T-helper 17 cell (primary cell): ENCODE measurements around the gene GRID1. TPM values are rescaled to one million over a fixed set of nuclear protein-coding genes. Genes with fewer than 3 reads are reported as not detected.

Experiments used
- ATAC-seq: fragments of 150-1000 bp; cut with Tn5 transposase; 2 replicates; pipeline ENCODE4 v1.10.0; 2021; ENCODE audit warnings: mild to moderate bottlenecking, moderate library complexity
- DNase-seq, 3 donors: peaks; one replicate each; pipeline versions ENCODE4 v3.0.0 to v3.0.0-alpha.2; 2020 to 2021
- H3K9me3 ChIP-seq: one replicate; pipeline ENCODE4 v1.7.0; 2013; ENCODE audit warnings: low read length, mild to moderate bottlenecking; ENCODE audit not compliant: control insufficient read depth, poor library complexity, severe bottlenecking
- H3K27ac Mint-ChIP-seq: one replicate; pipeline ENCODE4 v1.8.0; 2022; ENCODE audit warnings: mild to moderate bottlenecking, moderate library complexity, mixed read lengths
- H3K27me3 Mint-ChIP-seq: one replicate; pipeline ENCODE4 v1.8.0; 2022; ENCODE audit warnings: mixed read lengths
- H3K36me3 Mint-ChIP-seq: one replicate; pipeline ENCODE4 v1.8.0; 2022; ENCODE audit warnings: low read depth, mixed read lengths
- H3K4me1 Mint-ChIP-seq: one replicate; pipeline ENCODE4 v1.8.0; 2022; ENCODE audit warnings: mild to moderate bottlenecking, mixed read lengths
- H3K4me3 Mint-ChIP-seq: one replicate; pipeline ENCODE4 v1.8.0; 2022; ENCODE audit warnings: mild to moderate bottlenecking, moderate library complexity, mixed read lengths
- total RNA-seq, 4 donors: library from RNA in 2 of 4; stranded (reverse) in 2 of 4; gene quantifications; one replicate each; pipeline ENCODE4 v1.2.3 and lab custom pipeline; 2022 to 2026

GRID1 gene
- total RNA-seq, 2 donors from 2014 or later, result not detected

- DNase-seq (no peak), ATAC-seq (no peak)
- no peaks in the 10 kb centered on the region for H3K4me1 Mint-ChIP-seq
- H3K27ac Mint-ChIP-seq, result no peak overlapping the region
- H3K36me3 Mint-ChIP-seq, result no peaks in the 10 kb centered on the region
- no peak overlapping the region for H3K4me3 Mint-ChIP-seq
- H3K27me3 Mint-ChIP-seq, result peaks cover 84% of the 10 kb centered on the region
- no peaks in the 10 kb centered on the region for H3K9me3 ChIP-seq
These were observed 172.8 kb downstream of the GRID1 start for GRCh38 chr10:86193841-86194240.

- H3K36me3 Mint-ChIP-seq, result peaks cover 2% of the 10 kb centered on the region
- H3K27me3 Mint-ChIP-seq, result peaks cover 84% of the 10 kb centered on the region
These were observed 173.9 kb downstream of the GRID1 start for GRCh38 chr10:86192691-86193090.

GRCh38 chr10:86192147-86192546 is 174.4 kb downstream of the GRID1 start:
- peaks cover 84% of the 10 kb centered on the region for H3K27me3 Mint-ChIP-seq
- DNase-seq, result no peak
- H3K4me3 Mint-ChIP-seq, result no peak overlapping the region
- H3K27ac Mint-ChIP-seq, result no peak overlapping the region
- H3K9me3 ChIP-seq, result no peaks in the 10 kb centered on the region
- no peak for ATAC-seq
- peaks cover 2% of the 10 kb centered on the region for H3K36me3 Mint-ChIP-seq
- no peaks in the 10 kb centered on the region for H3K4me1 Mint-ChIP-seq

More at GRCh38 chr10:86192691-86193090, 173.9 kb downstream of the GRID1 start:
- H3K27ac Mint-ChIP-seq, result no peak overlapping the region
- no peak overlapping the region for H3K4me3 Mint-ChIP-seq
- DNase-seq (no peak), ATAC-seq (no peak)
- no peaks in the 10 kb centered on the region for H3K4me1 Mint-ChIP-seq
- H3K9me3 ChIP-seq, result no peaks in the 10 kb centered on the region

GRCh38 chr10:86191686-86192085 is 174.9 kb downstream of the GRID1 start:
- Mint-ChIP-seq H3K4me3 (no peak overlapping the region), H3K4me1 (no peaks in the 10 kb centered on the region), H3K27me3 (peaks cover 79% of the 10 kb centered on the region), H3K27ac (no peak overlapping the region), H3K36me3 (peaks cover 2% of the 10 kb centered on the region)
- H3K9me3 ChIP-seq, result no peaks in the 10 kb centered on the region
- ATAC-seq (no peak), DNase-seq (no peak)

GRCh38 chr10:86191166-86191565 is 175.4 kb downstream of the GRID1 start:
- H3K9me3 ChIP-seq, result no peaks in the 10 kb centered on the region
- Mint-ChIP-seq H3K36me3 (peaks cover 2% of the 10 kb centered on the region), H3K27ac (no peak overlapping the region), H3K4me3 (no peak overlapping the region), H3K27me3 (peaks cover 75% of the 10 kb centered on the region), H3K4me1 (no peaks in the 10 kb centered on the region)
- ATAC-seq (no peak), DNase-seq (no peak)

GRCh38 chr10:86190291-86190690 is 176.3 kb downstream of the GRID1 start:
- Mint-ChIP-seq H3K4me1 (no peaks in the 10 kb centered on the region), H3K36me3 (peaks cover 2% of the 10 kb centered on the region), H3K27ac (no peak overlapping the region), H3K27me3 (peaks cover 69% of the 10 kb centered on the region), H3K4me3 (no peak overlapping the region)
- ATAC-seq (no peak), DNase-seq (no peak)
- H3K9me3 ChIP-seq, result no peaks in the 10 kb centered on the region

GRCh38 chr10:86189891-86190290 is 176.7 kb downstream of the GRID1 start:
- H3K36me3 Mint-ChIP-seq, result peaks cover 2% of the 10 kb centered on the region
- H3K4me3 Mint-ChIP-seq, result no peak overlapping the region
- H3K4me1 Mint-ChIP-seq, result no peaks in the 10 kb centered on the region
- ATAC-seq (no peak), DNase-seq (no peak)
- H3K9me3 ChIP-seq, result no peaks in the 10 kb centered on the region
- H3K27me3 Mint-ChIP-seq, result peaks cover 65% of the 10 kb centered on the region
- H3K27ac Mint-ChIP-seq, result no peak overlapping the region

- no peak for ATAC-seq
- Mint-ChIP-seq H3K4me3 (no peak overlapping the region), H3K27me3 (peaks cover 60% of the 10 kb centered on the region), H3K4me1 (no peaks in the 10 kb centered on the region), H3K36me3 (peaks cover 2% of the 10 kb centered on the region), H3K27ac (no peak overlapping the region)
- no peaks in the 10 kb centered on the region for H3K9me3 ChIP-seq
- DNase-seq, result no peak
These were observed 177.6 kb downstream of the GRID1 start for GRCh38 chr10:86188796-86189558.

- no peak for DNase-seq
- H3K9me3 ChIP-seq, result no peaks in the 10 kb centered on the region
- H3K36me3 Mint-ChIP-seq, result peaks cover 2% of the 10 kb centered on the region
- no peaks in the 10 kb centered on the region for H3K4me1 Mint-ChIP-seq
- H3K27me3 Mint-ChIP-seq, result peaks cover 56% of the 10 kb centered on the region
- ATAC-seq, result no peak
- no peak overlapping the region for H3K27ac Mint-ChIP-seq
- H3K4me3 Mint-ChIP-seq, result no peak overlapping the region
These were observed 178.3 kb downstream of the GRID1 start for GRCh38 chr10:86188326-86188725.

- DNase-seq, result no peak
These were observed 178.9 kb downstream of the GRID1 start for GRCh38 chr10:86187499-86188239.

GRCh38 chr10:86186633-86187032 is 180.0 kb downstream of the GRID1 start:
- ATAC-seq (no peak), DNase-seq (no peak)
- Mint-ChIP-seq H3K4me1 (no peaks in the 10 kb centered on the region), H3K4me3 (no peak overlapping the region), H3K36me3 (peaks cover 2% of the 10 kb centered on the region), H3K27ac (no peak overlapping the region), H3K27me3 (peaks cover 56% of the 10 kb centered on the region)
- H3K9me3 ChIP-seq, result no peaks in the 10 kb centered on the region

More at GRCh38 chr10:86187499-86188239, 178.9 kb downstream of the GRID1 start:
- ATAC-seq, result no peak
- Mint-ChIP-seq H3K4me3 (no peak overlapping the region), H3K36me3 (peaks cover 2% of the 10 kb centered on the region), H3K4me1 (no peaks in the 10 kb centered on the region), H3K27ac (no peak overlapping the region), H3K27me3 (peaks cover 56% of the 10 kb centered on the region)
- H3K9me3 ChIP-seq, result no peaks in the 10 kb centered on the region

GRCh38 chr10:86182595-86182994 is 184.0 kb downstream of the GRID1 start:
- Mint-ChIP-seq H3K27ac (no peak overlapping the region), H3K36me3 (no peaks in the 10 kb centered on the region), H3K4me3 (no peak overlapping the region), H3K4me1 (no peaks in the 10 kb centered on the region), H3K27me3 (peaks cover 22% of the 10 kb centered on the region)
- no peaks in the 10 kb centered on the region for H3K9me3 ChIP-seq
- DNase-seq, result no peak
- ATAC-seq, result no peak

GRCh38 chr10:86182150-86182549 is 184.4 kb downstream of the GRID1 start:
- Mint-ChIP-seq H3K27ac (no peak overlapping the region), H3K27me3 (peaks cover 17% of the 10 kb centered on the region), H3K4me3 (no peak overlapping the region), H3K36me3 (no peaks in the 10 kb centered on the region), H3K4me1 (no peaks in the 10 kb centered on the region)
- ATAC-seq, result no peak
- H3K9me3 ChIP-seq, result no peaks in the 10 kb centered on the region
- DNase-seq, result no peak
